ENCODE results near the gene FNDC1.

DNA sequence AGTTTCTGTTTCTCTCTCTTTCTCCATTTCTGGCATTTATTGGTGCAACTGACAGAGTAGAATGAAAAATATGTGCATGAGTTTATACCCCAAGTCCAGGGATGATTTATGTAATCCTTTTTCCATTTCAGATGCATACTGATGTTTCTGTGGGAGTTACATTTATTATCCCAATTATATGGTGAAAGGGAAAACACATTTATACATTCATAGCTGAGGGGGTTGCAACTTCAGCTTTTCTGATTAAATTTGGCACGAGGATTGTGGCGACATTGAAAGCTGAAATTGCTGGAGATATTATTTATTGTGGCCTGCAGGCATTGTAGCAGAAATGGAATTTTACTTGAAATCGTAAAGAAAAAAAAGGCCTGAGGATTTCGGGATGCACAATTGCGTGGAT is 31.5 kb upstream of the FNDC1 start:
- no peak for TF ChIP-seq POLR2A (IDR thresholded peaks at IDR 0.05; ENCODE audit: low read depth, low read length)
- TF ChIP-seq POLR2AphosphoS5 (IDR thresholded peaks at IDR 0.05; ENCODE audit: low read depth, low read length) = no peak

All from GM12891 (cell line).